ENCODE measurements around the gene HRH2.

DNA sequence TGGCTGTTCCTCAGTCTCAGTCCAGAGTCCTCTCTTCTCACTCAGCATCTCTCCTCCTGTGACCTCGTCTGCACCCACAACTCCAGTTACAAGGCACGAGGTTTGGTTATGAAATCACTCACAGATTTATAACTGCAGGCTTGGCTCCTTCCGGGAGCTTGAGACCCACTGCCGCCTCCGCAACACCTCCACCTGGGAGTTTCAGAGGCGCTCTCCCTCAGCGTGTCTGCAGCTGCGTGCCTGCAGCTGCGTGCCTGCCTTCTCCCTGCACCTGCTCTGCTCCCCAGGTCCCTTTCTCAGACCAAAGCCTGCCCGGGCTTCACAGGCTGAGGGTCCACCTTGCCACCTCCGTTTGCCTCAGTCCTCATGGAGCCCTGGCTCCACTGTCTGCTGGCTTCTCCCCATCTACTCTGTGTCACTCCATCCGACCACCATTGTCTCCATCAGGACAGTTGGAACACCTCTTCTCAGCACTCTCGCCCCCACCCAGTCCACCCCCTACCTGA, 51.5 kb downstream of the HRH2 start:
- TF ChIP-seq EZH2 (IDR thresholded peaks at IDR 0.05; ENCODE audit: borderline replicate concordance, low read depth, low read length) (no peak), NR3C1 (CRISPR knock-in tag; IDR thresholded peaks at IDR 0.05) (no peak), PHF21A (IDR thresholded peaks at IDR 0.05; ENCODE audit: borderline replicate concordance, low read depth) (no peak), GATA2 (CRISPR knock-in tag; IDR thresholded peaks at IDR 0.05) (no peak), RB1 (IDR thresholded peaks at IDR 0.05; ENCODE audit: low read depth) (no peak), RAD21 (CRISPR knock-in tag; conservative IDR thresholded peaks at IDR 0.05 in 1 of 2, IDR thresholded peaks at IDR 0.05 in 1 of 2) (no peak)
